Neural cell (in vitro differentiated cells): ENCODE data around the gene CCNQ. TPM values are rescaled to one million over a fixed set of nuclear protein-coding genes. Genes with fewer than 3 reads are reported as not detected.

Source experiments
- H2AFZ ChIP-seq: fragments of 200-600, 300-800 bp; sonication (generic), shearing (Covaris generic); 2 replicates; pipeline ENCODE4 v1.6.0; 2014; ENCODE audit warnings: low read depth, mild to moderate bottlenecking, antibody characterized with exemption, low read length, moderate library complexity
- H3F3A ChIP-seq: fragments of 200-600 bp; shearing (Covaris generic); 2 replicates; pipeline ENCODE4 v1.6.1; 2016; ENCODE audit warnings: mild to moderate bottlenecking, moderate library complexity, mixed read lengths, antibody characterized with exemption, low read length; ENCODE audit not compliant: insufficient read depth, poor library complexity, severe bottlenecking
- H3K27ac ChIP-seq: fragments of 200-600, 300-800 bp; sonication (generic), shearing (Covaris generic); 2 replicates; pipeline ENCODE4 v1.5.1; 2014; ENCODE audit warnings: mild to moderate bottlenecking, low read length, moderate library complexity
- H3K27me3 ChIP-seq: fragments of 300-800, 200-600 bp; sonication (generic), shearing (Covaris generic); 2 replicates; pipeline ENCODE4 v1.6.0; 2014; ENCODE audit warnings: mild to moderate bottlenecking, low read depth, low read length, moderate library complexity; ENCODE audit not compliant: insufficient read depth
- H3K36me3 ChIP-seq: fragments of 300-800, 200-600 bp; sonication (generic), shearing (Covaris generic); 2 replicates; pipeline ENCODE4 v1.5.1; 2014; ENCODE audit warnings: mild to moderate bottlenecking, antibody characterized with exemption, low read length, moderate library complexity; ENCODE audit not compliant: insufficient read depth
- H3K4me2 ChIP-seq: fragments of 300-800, 200-600 bp; sonication (generic), shearing (Covaris generic); 2 replicates; pipeline ENCODE4 v1.6.0; 2014; ENCODE audit warnings: mild to moderate bottlenecking, low read length
- H3K4me3 ChIP-seq: fragments of 300-800, 200-600 bp; sonication (generic), shearing (Covaris generic); 2 replicates; pipeline ENCODE4 v1.5.1; 2014; ENCODE audit warnings: mild to moderate bottlenecking, low read length, moderate library complexity
- H3K79me2 ChIP-seq: fragments of 200-600 bp; shearing (Covaris generic); replicated peaks from 2 replicates; pipeline ENCODE4 v1.6.0; 2014; ENCODE audit warnings: mild to moderate bottlenecking, low read length, moderate library complexity; ENCODE audit not compliant: insufficient read depth
- H3K9ac ChIP-seq: fragments of 300-800, 200-600 bp; sonication (generic), shearing (Covaris generic); 2 replicates; pipeline ENCODE4 v1.6.1; 2016; ENCODE audit warnings: mild to moderate bottlenecking, low read length, mixed read lengths
- H3K9me2 ChIP-seq: fragments of 200-600 bp; shearing (Covaris generic); 2 replicates; pipeline ENCODE4 v1.6.1; 2016; ENCODE audit warnings: mild to moderate bottlenecking, low read length, mixed read lengths; ENCODE audit not compliant: insufficient read depth
- H3K9me3 ChIP-seq: fragments of 200-600, 300-800 bp; sonication (generic), shearing (Covaris generic); 2 replicates; pipeline ENCODE4 v1.6.1; 2016; ENCODE audit warnings: mild to moderate bottlenecking, mixed run types, low read length, moderate library complexity, mixed read lengths
- H4K20me1 ChIP-seq: fragments of 200-600 bp; shearing (Covaris generic); 2 replicates; pipeline ENCODE4 v1.6.1; 2016; ENCODE audit warnings: mild to moderate bottlenecking, mixed run types; ENCODE audit not compliant: insufficient read depth
- CTCF ChIP-seq: fragments of 450-650 bp; IDR thresholded peaks from 2 replicates; pipeline ENCODE4 v1.5.1; 2014; ENCODE audit warnings: antibody characterized with exemption, mild to moderate bottlenecking, moderate library complexity; ENCODE audit not compliant: poor library complexity, severe bottlenecking
- EP300 ChIP-seq: fragments of 450-650 bp; conservative IDR thresholded peaks from 2 replicates; pipeline ENCODE4 v1.6.1; 2014; ENCODE audit warnings: antibody characterized with exemption, mild to moderate bottlenecking, moderate library complexity; ENCODE audit not compliant: poor library complexity, severe bottlenecking
- EZH2 ChIP-seq: fragments of 200-600, 300-800 bp; shearing (Covaris generic), sonication (generic); IDR thresholded peaks from 2 replicates; pipeline ENCODE4 v1.6.1; 2014; ENCODE audit warnings: antibody characterized with exemption, low read length, borderline replicate concordance, mild to moderate bottlenecking; ENCODE audit not compliant: insufficient read depth, poor library complexity, severe bottlenecking
- MXI1 ChIP-seq: fragments of 450-650 bp; conservative IDR thresholded peaks from 2 replicates; pipeline ENCODE4 v1.6.1; 2014; ENCODE audit warnings: antibody characterized with exemption, mild to moderate bottlenecking; ENCODE audit not compliant: poor library complexity, severe bottlenecking
- POLR2AphosphoS5 ChIP-seq: IDR thresholded peaks from 2 replicates; pipeline ENCODE4 v1.6.1; 2012
- RAD21 ChIP-seq: fragments of 450-650 bp; conservative IDR thresholded peaks from 2 replicates; pipeline ENCODE4 v1.6.1; 2014; ENCODE audit warnings: antibody characterized with exemption, mild to moderate bottlenecking, moderate library complexity
- REST ChIP-seq: IDR thresholded peaks from 2 replicates; pipeline ENCODE4 v1.6.1; 2012; ENCODE audit warnings: borderline replicate concordance
- SMC3 ChIP-seq: fragments of 450-650 bp; conservative IDR thresholded peaks from 2 replicates; pipeline ENCODE4 v1.6.1; 2014; ENCODE audit warnings: antibody characterized with exemption, mild to moderate bottlenecking, moderate library complexity; ENCODE audit not compliant: poor library complexity
- TAF1 ChIP-seq: IDR thresholded peaks from 2 replicates; pipeline ENCODE4 v1.6.1; 2012; ENCODE audit warnings: low read depth
- polyA plus RNA-seq: library from polyadenylated mRNA; depleted of rRNA; stranded (reverse); fragments of >200 nt; gene quantifications from 2 replicates; pipeline ENCODE4 v1.2.3, GENCODE V29; 2014

The CCNQ gene
- polyA plus RNA-seq, 1 donor from 2014 or later = 61.2 TPM

- Histone ChIP-seq H3K79me2 (no peaks in the 10 kb centered on the region), H3K9ac (no peak overlapping the region), H3K4me2 (no peak overlapping the region), H3F3A (no peaks in the 10 kb centered on the region), H3K4me3 (no peak overlapping the region), H3K9me3 (no peaks in the 10 kb centered on the region), H2AFZ (no peak overlapping the region), H3K36me3 (no peaks in the 10 kb centered on the region), H3K27ac (no peak overlapping the region), H4K20me1 (no peaks in the 10 kb centered on the region), H3K9me2 (no peaks in the 10 kb centered on the region), H3K27me3 (no peaks in the 10 kb centered on the region)
- no peak for TF ChIP-seq CTCF
- TF ChIP-seq SMC3 = no peak
- no peak for TF ChIP-seq REST
- TF ChIP-seq EZH2 = no peak
- TF ChIP-seq POLR2AphosphoS5 = no peak
- TF ChIP-seq EP300 = no peak
- no peak for TF ChIP-seq MXI1
- no peak for TF ChIP-seq RAD21
- no peak for TF ChIP-seq TAF1
These were observed 25.5 kb upstream of the CCNQ start for GRCh38 chrX:153624196-153625091.

- Histone ChIP-seq H3K36me3 (no peaks in the 10 kb centered on the region), H3K79me2 (no peaks in the 10 kb centered on the region), H3K4me3 (no peak overlapping the region), H3K9me2 (no peaks in the 10 kb centered on the region), H3K27me3 (no peaks in the 10 kb centered on the region), H3K9ac (no peak overlapping the region), H3K4me2 (no peak overlapping the region), H3F3A (no peaks in the 10 kb centered on the region), H4K20me1 (no peaks in the 10 kb centered on the region), H3K27ac (no peak overlapping the region), H2AFZ (no peak overlapping the region), H3K9me3 (no peaks in the 10 kb centered on the region)
- TF ChIP-seq EZH2 = no peak
- no peak for TF ChIP-seq SMC3
- no peak for TF ChIP-seq EP300
- TF ChIP-seq TAF1 = no peak
- TF ChIP-seq RAD21 = no peak
- TF ChIP-seq POLR2AphosphoS5 = no peak
- TF ChIP-seq MXI1 = no peak
- no peak for TF ChIP-seq REST
These were observed 24.5 kb upstream of the CCNQ start for GRCh38 chrX:153623310-153624029.
